ENCODE measurements around the gene CCR6. TPM values are rescaled to one million over a fixed set of nuclear protein-coding genes. Genes with fewer than 3 reads are reported as not detected.

The CCR6 gene
- total RNA-seq, 1 experiment from 2014 or later, result not detected

GRCh38 chr6:167116838-167117228 lies 6.1 kb upstream of the CCR6 start:
- Histone ChIP-seq H2BK5ac (ENCODE audit: insufficient read length, low read length) (no peak overlapping the region), H2AFZ (ENCODE audit: low read length) (no peak overlapping the region), H3K27ac (ENCODE audit: insufficient read length, low read depth, low read length) (no peak overlapping the region), H3K23me2 (ENCODE audit: insufficient read length, low read depth, low read length, poor library complexity, severe bottlenecking) (no peaks in the 10 kb centered on the region), H4K20me1 (ENCODE audit: control insufficient read depth, insufficient read depth, insufficient read length) (no peaks in the 10 kb centered on the region), H4K91ac (ENCODE audit: insufficient read length, low read depth, low read length) (no peak overlapping the region), H3K4me1 (ENCODE audit: insufficient read depth, low read length) (no peaks in the 10 kb centered on the region), H3K9ac (ENCODE audit: extremely low read depth, insufficient read length, low read length) (no peak overlapping the region), H3K9me3 (ENCODE audit: control insufficient read depth, low read depth, low read length) (no peaks in the 10 kb centered on the region), H4K5ac (ENCODE audit: insufficient read length, low read depth, low read length) (no peak overlapping the region), H3K23ac (ENCODE audit: insufficient read length, low read depth, low read length) (no peak overlapping the region), H3K79me2 (ENCODE audit: insufficient read depth, low read length) (no peaks in the 10 kb centered on the region), H2BK12ac (ENCODE audit: insufficient read length, low read depth, low read length) (no peak overlapping the region), H3K4ac (ENCODE audit: low read depth, low read length) (no peak overlapping the region), H2BK20ac (ENCODE audit: low read depth, low read length, poor library complexity, severe bottlenecking) (no peak overlapping the region), H2AK5ac (ENCODE audit: insufficient read length, low read length) (no peak overlapping the region), H2BK120ac (ENCODE audit: low read depth, low read length, poor library complexity, severe bottlenecking) (no peak overlapping the region), H3K56ac (ENCODE audit: insufficient read length, low read depth, low read length) (no peak overlapping the region), H4K8ac (replicated peaks; ENCODE audit: insufficient read length, low read depth, low read length) (no peak overlapping the region), H3K18ac (ENCODE audit: insufficient read length, low read depth, low read length) (no peak overlapping the region), H3K27me3 (ENCODE audit: insufficient read depth, low read length) (no peaks in the 10 kb centered on the region), H3K14ac (ENCODE audit: insufficient read depth, low read length) (no peak overlapping the region), H3K79me1 (ENCODE audit: insufficient read depth, low read depth, low read length, poor library complexity, severe bottlenecking) (no peaks in the 10 kb centered on the region), H2BK15ac (ENCODE audit: low read depth, low read length) (no peak overlapping the region), H3K4me2 (ENCODE audit: insufficient read depth, insufficient read length, low read length) (no peak overlapping the region), H3T11ph (ENCODE audit: low read length) (no peak overlapping the region)
- H3K27me3 Mint-ChIP-seq (ENCODE audit: low read depth), result peaks cover 9% of the 10 kb centered on the region
- peaks cover 5 to 14% of the 10 kb centered on the region in 2 experiments; a peak in 4 of 5 replicates for H3K9me3 Mint-ChIP-seq
- no peak for TF ChIP-seq CTCF (conservative IDR thresholded peaks at IDR 0.05)
- peaks cover 16 to 18% of the 10 kb centered on the region in 2 experiments for H3K4me1 Mint-ChIP-seq
- peaks cover 0 to 12% (median 7%) of the 10 kb centered on the region in 3 experiments; a peak in 5 of 7 replicates for H3K36me3 Mint-ChIP-seq (ENCODE audit: insufficient read depth in 1 of 3, low read depth in 3 of 3)
- H3K4me3 Mint-ChIP-seq, result no peak overlapping the region
- no CpG with 5 or more reads among the region's 14 CpGs for WGBS (ENCODE audit: extremely low coverage, insufficient read length, low lambda C conversion rate)
- no peak for DNase-seq
- H3K27ac Mint-ChIP-seq, result no peak overlapping the region
